ENCODE data around the gene PRR7. TPM values are rescaled to one million over a fixed set of nuclear protein-coding genes. Genes with fewer than 3 reads are reported as not detected.

Gene PRR7
- total RNA-seq, 1 experiment from 2014 or later = 55.4 TPM

- no peak for DNase-seq (ENCODE audit: low read depth)
Observed at GRCh38 chr5:177468685-177469628, 22.3 kb downstream of the PRR7 start.

DNA sequence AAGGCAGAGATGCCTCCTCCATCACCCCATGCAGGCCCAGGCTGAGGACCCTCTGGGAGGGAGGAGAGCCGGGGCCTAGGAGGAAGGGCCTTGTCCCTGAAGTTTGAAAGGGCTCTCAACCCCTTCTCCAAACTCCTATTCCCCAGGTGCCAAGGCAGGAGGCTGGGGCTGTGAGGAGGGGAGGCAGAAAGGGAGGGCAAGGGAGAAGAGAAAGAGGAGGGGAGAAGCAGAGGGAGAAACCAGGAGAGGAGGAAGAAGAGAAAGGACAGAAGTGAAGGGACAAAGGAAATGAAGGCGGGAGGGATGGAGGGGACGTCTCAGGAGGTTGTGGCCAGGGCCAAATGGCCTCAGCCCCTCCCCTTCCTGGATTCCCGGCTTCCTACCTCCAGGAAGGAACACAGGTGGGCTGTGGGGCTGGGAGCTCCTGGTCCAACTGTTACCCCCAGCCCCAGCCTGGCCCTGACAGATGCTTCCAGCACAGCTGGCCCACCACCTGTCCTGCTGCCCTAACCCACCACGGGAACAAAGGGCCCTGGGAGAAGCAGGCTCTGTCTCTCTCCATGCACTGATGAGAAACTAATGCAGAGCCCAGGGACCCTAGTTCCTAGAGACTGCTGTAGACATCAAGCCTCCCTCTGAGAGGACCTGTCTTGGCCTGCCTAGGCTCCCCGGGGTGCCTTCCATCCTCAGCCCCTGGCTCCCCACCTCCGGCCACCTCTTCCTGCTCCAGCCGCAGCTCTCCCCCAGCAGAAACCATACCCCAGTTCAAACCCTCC, 23.3 kb downstream of the PRR7 start:
- DNase-seq (ENCODE audit: low read depth) = no peak

GRCh38 chr5:177470759-177471536, 24.3 kb downstream of the PRR7 start:
- DNase-seq (ENCODE audit: low read depth) = no peak

- no peak for DNase-seq (ENCODE audit: low read depth)
Observed at GRCh38 chr5:177471610-177472356, 25.2 kb downstream of the PRR7 start.

GRCh38 chr5:177472460-177473442, 26.1 kb downstream of the PRR7 start:
- no peak for DNase-seq (ENCODE audit: low read depth)

GRCh38 chr5:177473443-177474001, 26.9 kb downstream of the PRR7 start, which contains the start of gene DBN1:
Gene DBN1, minus strand, starts transcription at chr5:177473634. Its CDS starts 113 bp downstream, at chr5:177473521.
- peak; percentile 58 for DNase-seq (ENCODE audit: low read depth)

DNA sequence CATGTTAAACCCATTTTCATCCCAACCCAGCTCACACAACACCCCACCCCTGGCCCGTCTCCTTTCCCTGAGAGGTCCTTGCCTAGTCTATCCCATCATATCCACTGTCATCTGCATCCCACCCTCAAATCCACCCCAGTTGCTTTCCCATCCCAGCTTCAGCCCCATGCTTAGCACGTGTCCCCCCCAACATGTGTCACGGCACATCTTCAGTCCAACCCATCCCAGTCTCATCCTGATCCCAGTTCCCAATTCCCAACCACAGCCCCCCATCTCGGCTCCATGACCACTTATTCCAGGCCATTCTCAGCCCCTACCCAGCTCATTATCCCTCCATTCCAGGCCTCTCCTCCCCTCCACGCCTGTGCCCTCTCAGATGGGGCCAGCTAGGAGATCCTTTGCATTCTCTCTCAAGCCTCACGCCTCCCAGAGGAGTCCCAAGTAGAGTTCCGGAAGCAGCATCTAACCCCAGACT, 27.4 kb downstream of the PRR7 start:
- no peak for DNase-seq (ENCODE audit: low read depth)

DNA sequence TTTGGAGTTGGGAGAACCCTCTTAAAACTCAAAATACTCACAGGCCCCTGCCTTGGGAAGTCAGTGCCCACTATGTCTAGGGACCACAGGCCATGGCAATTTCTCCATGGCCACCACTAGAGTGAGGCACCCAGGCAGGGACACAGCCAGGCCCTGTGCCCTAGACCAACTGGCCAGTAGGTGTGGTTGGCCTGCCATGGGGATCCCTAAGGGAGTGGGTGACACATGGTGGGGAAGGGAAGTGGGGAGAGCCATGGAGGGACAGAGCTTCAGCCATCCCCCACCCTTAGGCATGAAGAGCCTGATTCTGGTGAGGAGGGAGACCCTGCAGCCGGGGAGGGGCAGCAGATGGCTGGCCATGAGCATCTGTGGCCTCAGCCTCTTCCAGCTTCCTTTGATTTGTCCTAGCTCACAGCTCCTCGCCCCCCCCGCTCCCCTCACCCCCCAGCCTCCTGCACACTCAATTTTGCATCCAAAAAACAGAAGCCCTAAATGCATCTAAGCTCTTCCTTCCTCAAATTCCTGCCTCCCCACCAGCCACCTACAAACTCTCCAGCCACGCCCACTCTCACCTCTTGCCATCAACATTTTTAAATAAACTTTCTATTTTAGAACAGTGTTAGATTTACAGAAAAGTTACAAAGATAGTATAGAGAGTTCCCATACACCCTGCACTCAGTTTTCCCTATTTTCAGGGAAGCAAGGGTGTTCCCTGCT, 28.4 kb downstream of the PRR7 start:
- DNase-seq (ENCODE audit: low read depth) = no peak

DNA sequence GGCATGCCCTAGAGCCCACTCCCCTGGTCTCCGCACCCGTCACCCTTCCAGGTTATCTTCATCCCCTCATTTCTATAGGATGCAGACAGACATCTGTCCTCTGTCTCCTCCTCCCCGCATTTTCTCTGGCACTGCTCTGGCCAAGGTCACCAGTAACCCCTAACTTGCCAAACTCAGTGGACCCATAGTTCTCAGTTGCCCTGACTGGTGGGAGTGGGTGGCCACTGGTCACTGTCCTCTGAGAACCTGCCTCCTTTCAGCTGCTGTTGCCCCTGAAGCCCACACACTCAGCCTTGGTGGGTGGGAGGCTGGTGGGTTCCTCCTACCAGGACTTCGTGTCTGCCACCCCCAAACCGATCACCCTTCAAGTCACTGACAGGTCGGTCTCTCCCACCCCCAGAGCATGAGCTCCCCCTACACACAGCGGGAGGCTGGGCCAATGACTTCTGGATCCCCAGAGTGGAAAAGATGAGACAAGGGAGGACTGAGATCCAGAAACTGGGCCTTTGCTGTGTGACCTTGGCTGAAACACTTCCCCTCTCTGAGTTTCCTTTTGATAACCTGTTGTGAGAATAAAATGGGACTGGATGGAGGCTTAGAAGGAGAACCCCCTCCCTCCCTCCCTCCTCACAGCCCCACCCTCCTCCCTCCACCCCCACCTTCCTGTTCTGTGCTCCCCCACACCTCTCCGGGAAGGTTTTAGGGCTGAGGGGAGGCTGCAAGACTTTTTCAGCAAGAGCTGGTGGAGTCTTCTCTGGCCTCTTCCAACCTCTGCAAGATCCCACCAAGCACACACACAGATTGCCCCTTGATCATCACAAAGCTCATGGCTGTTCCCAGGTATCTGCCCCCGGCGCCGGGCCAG, 29.2 kb downstream of the PRR7 start:
- DNase-seq (ENCODE audit: low read depth) = no peak

DNA sequence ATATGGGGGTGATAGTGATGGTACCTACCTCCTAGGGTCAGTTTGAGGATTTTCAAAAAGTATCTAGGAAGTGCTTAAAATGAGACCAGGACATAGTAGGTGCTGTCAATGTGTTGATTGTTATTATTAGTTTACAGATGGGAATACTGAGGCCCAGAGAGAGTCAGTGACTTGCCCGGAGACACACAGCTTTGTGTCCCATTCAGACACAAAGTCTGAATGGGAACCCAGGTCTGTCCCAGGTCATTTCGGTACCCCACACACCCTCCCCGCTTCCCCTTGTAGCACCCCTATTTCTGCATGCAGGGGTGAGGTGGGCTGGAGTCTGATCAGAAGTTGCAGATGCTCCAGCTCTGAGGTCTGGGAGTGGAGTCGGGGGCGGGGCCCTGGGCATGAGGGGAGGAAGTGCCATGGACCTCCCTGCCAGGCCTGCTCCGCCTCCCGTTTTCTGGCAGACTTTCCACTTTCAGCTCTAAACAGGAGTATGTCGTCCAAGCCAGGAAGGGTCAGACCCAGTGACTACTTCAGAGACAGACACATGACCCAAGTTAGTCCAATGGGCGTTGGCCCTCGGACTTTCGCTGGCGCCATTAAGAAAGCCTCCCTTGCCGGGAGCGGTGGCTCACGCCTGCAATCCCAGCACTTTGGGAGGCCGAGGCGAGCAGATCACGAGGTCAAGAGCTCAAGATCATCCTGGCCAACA, 30.1 kb downstream of the PRR7 start:
- DNase-seq (ENCODE audit: low read depth) = no peak

- no peak for DNase-seq (ENCODE audit: low read depth)
Observed at GRCh38 chr5:177477701-177478477, 31.3 kb downstream of the PRR7 start.

DNA sequence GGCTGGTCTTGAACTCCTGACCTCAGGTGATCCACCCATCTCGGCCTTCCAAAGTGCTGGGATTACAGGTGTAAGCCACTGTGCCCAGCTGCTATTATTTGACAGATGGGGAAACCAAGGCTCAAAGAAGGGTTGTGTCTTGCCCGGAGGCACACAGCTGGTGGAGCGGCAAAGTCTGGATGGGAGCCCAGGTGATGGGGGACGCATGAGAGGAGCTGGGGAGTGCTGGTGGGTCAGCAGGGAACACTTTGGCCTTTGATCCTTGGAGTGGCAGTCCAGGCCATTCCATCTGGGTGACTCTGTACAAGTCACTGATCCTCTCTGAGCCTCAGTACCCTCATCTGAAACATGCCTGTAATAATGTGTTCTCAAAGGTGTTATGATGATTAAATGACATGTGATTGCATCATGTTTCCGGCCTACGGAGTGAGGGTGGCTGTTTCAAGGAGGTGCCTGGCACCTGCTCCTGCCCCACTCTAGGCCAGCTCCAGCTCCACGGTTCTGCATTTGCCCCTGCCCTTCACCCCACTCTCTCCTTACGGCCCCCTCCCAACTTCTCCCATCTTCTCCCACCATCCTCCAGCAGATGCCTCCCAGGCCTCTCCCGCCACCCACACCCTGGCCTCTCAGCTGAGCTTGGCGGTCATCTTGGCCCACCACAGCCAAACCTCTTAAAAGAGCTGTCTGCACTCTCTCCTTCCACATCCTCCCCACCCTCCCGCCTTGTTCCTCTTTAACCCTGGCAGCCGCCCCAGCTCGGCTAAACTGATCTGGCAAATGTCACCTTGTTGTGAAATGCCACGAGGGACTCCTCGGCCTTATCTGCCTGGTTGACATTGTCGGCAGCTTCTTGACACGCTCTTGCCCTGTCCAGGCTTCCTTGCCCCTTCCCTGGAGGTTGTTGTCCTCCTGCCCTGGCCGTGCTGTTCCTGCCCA, 32.4 kb downstream of the PRR7 start:
- DNase-seq (ENCODE audit: low read depth) = no peak

DNA sequence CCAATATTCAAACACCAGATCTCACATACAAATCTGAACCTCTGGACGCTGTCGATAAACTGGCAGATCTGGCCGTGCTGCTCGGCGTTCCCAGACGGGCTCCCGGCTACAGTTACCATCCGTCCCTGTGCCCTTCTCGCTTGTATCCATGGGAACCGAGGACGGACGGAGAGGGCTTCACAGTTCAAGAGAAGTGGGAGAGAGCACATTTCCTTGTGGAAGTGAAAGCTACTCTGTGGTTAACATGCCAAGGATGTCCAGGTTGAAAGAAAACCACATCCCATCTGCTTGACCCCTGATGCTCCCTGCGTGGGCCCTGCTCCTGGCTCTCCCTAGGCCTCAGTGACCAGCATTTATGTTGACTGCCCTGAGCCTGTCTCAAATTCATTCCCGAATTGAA, 33.2 kb downstream of the PRR7 start:
- DNase-seq (ENCODE audit: low read depth) = peak; percentile 72

GRCh38 chr5:177482359-177482795, 35.8 kb downstream of the PRR7 start:
- no peak for DNase-seq (ENCODE audit: low read depth)

DNA sequence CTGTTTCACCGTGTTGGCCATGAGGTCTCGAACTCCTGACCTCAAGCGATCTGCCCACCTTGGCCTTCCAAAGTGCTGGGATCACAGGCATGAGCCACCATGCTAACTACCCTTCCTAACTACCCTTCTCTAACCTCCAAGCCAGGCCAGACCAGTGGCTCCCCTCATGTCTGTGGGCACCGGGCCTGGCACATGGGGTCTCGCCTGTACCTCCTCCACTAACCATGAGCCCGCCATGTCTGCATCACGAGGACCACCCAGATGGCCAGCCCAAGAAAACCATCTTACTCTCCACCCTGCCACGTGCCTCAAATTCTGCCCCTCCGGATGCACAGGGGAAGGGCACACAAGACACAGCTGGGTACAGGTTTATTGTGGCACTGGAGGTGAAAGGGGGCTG, 36.4 kb downstream of the PRR7 start:
- no peak for DNase-seq (ENCODE audit: low read depth)
